T-cell (primary cell): ENCODE data around the gene HS6ST1. TPM values are rescaled to one million over a fixed set of nuclear protein-coding genes. Genes with fewer than 3 reads are reported as not detected.
"Not testable (repeated sequence)": the region's sequence is repeated elsewhere in the genome, so short reads cannot be mapped to it uniquely, and the experiment has no call there.

Experiments
- ATAC-seq, 4 experiments: fragments of 200-7000 bp in 3 of 4; fragments of 150-1000 bp in 1 of 4; cut with Tn5 transposase; replicated peaks in 1 of 4; 1 replicate in 3 of 4; 2 replicates in 1 of 4; pipeline ENCODE4 v1.10.0; 2021; ENCODE audit warnings: moderate library complexity in 3 of 4, mild to moderate bottlenecking in 2 of 4, moderate number of reproducible peaks in 1 of 4
- CTCF ChIA-PET, 2 donors: fragments of 300-600 bp; sonication (Branson Sonifier 250); formaldehyde crosslinking; loops; one replicate each; lab custom pipeline; 2022; ENCODE audit warnings: antibody characterized with exemption in 2 of 2; lab: Charles Lee
- POLR2A ChIA-PET, 2 donors: fragments of 300-600 bp; sonication (Branson Sonifier 250); formaldehyde crosslinking; loops; one replicate each; lab custom pipeline; 2022; ENCODE audit warnings: antibody characterized with exemption in 2 of 2; lab: Charles Lee
- DNase-seq, 35 experiments: peaks; one replicate each; pipeline versions ENCODE4 v3.0.0 to v3.0.0-alpha.2; 2013 to 2023
- H3K27ac ChIP-seq: one replicate; pipeline ENCODE4 v1.5.1; 2013; ENCODE audit warnings: low read length
- H3K27me3 ChIP-seq, 2 experiments: replicated peaks in 1 of 2; 1 replicate in 1 of 2; 2 replicates in 1 of 2; pipeline versions ENCODE4 v1.6.1 to v1.7.0; 2013; ENCODE audit warnings: low read length in 1 of 2, mixed read lengths in 1 of 2; ENCODE audit not compliant: control insufficient read depth in 2 of 2, insufficient read depth in 2 of 2; ENCODE audit errors: extremely low read depth in 1 of 2
- H3K36me3 ChIP-seq, 2 donors: 1 replicate in 1 of 2; 2 replicates in 1 of 2; pipeline versions ENCODE4 v1.6.1 to v1.7.0; 2013; ENCODE audit warnings: low read length in 1 of 2; ENCODE audit not compliant: control insufficient read depth in 2 of 2, insufficient read depth in 1 of 2; ENCODE audit errors: extremely low read depth in 1 of 2
- H3K4me1 ChIP-seq, 2 experiments: 1 replicate in 1 of 2; 2 replicates in 1 of 2; pipeline versions ENCODE4 v1.6.1 to v1.7.0; 2013; ENCODE audit warnings: low read length in 2 of 2, mixed read lengths in 1 of 2; ENCODE audit not compliant: insufficient read depth in 2 of 2, control insufficient read depth in 1 of 2; ENCODE audit errors: extremely low read depth in 1 of 2
- H3K4me3 ChIP-seq, 2 donors: 1 replicate in 1 of 2; 2 replicates in 1 of 2; pipeline versions ENCODE4 v1.5.1 to v1.7.0; 2013; ENCODE audit warnings: mild to moderate bottlenecking in 2 of 2, low read length in 1 of 2, moderate library complexity in 1 of 2; ENCODE audit not compliant: control insufficient read depth in 1 of 2; ENCODE audit errors: extremely low read depth in 1 of 2
- H3K9me3 ChIP-seq: 2 replicates; pipeline ENCODE4 v1.7.0; 2013
- H3K27ac Mint-ChIP-seq, 2 donors: one replicate each; pipeline ENCODE4 v1.8.0; 2020 to 2021; ENCODE audit warnings: mild to moderate bottlenecking in 2 of 2, mixed read lengths in 2 of 2
- H3K27me3 Mint-ChIP-seq, 2 donors: one replicate each; pipeline ENCODE4 v1.8.0; 2021 to 2022; ENCODE audit warnings: mixed read lengths in 2 of 2
- H3K36me3 Mint-ChIP-seq: one replicate; pipeline ENCODE4 v1.8.0; 2021; ENCODE audit warnings: mixed read lengths
- H3K4me1 Mint-ChIP-seq, 3 donors: one replicate each; pipeline ENCODE4 v1.8.0; 2020 to 2022; ENCODE audit warnings: mixed read lengths in 3 of 3, mild to moderate bottlenecking in 1 of 3
- H3K4me3 Mint-ChIP-seq, 3 donors: one replicate each; pipeline ENCODE4 v1.8.0; 2020 to 2022; ENCODE audit warnings: mild to moderate bottlenecking in 3 of 3, mixed read lengths in 3 of 3, moderate library complexity in 3 of 3
- H3K9me3 Mint-ChIP-seq, 3 donors: one replicate each; pipeline ENCODE4 v1.8.0; 2020 to 2022; ENCODE audit warnings: mixed read lengths in 3 of 3
- WGBS: methylation state at CpG from one replicate; pipeline ENCODE4 v1.1.5; 2013; ENCODE audit warnings: missing lambda C conversion rate; ENCODE audit not compliant: insufficient coverage; 5-methylcytosine and 5-hydroxymethylcytosine counted together
- total RNA-seq, 35 experiments: library from RNA in 6 of 35; stranded (reverse) in 6 of 35; fragments of 120-200 nt in 1 of 35; gene quantifications; one replicate each; pipeline versions ENCODE4 v1.2.1 to v1.2.4 and lab custom pipeline; 2013 to 2026

HS6ST1 gene
- total RNA-seq, 5 donors from 2014 or later (not counting 1 experiment from before 2014, with no cell fraction given), result 7.6 to 15.6 (median 15.4) TPM

DNA sequence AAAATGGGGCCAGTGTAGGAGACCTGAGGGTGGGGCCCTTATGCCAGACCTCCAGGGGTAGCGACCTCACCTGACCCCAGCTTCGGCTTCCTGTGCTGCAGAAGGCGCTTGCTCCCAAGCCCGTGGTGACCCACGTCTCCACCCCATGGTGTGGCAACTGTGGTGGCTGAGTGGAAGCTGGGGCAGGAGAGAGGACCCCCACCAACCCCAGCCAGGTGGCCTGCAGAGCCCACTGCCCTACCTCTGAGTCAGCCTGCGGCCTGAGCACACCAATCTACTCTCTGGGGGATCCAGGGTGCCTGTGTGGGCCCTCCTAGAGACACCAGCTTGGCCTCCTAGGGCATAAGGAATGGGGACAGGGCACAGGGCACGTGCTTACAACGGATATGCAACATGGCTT is 52.2 kb downstream of the HS6ST1 start:
- H3K4me1 Mint-ChIP-seq, CTCF ChIA-PET, DNase-seq, H3K36me3 Mint-ChIP-seq, H3K4me3 ChIP-seq, H3K27me3 Mint-ChIP-seq, POLR2A ChIA-PET, H3K27me3 ChIP-seq, H3K27ac Mint-ChIP-seq, H3K4me3 Mint-ChIP-seq, H3K36me3 ChIP-seq, H3K9me3 Mint-ChIP-seq, H3K9me3 ChIP-seq, H3K4me1 ChIP-seq, ATAC-seq, H3K27ac ChIP-seq: not testable (repeated sequence)
- WGBS, result no CpG with 5 or more reads among the region's 8 CpGs

GRCh38 chr2:128265608-128265993 is 53.1 kb downstream of the HS6ST1 start:
- H3K4me3 Mint-ChIP-seq, H3K27ac Mint-ChIP-seq, H3K27me3 ChIP-seq: not testable (repeated sequence)

DNA sequence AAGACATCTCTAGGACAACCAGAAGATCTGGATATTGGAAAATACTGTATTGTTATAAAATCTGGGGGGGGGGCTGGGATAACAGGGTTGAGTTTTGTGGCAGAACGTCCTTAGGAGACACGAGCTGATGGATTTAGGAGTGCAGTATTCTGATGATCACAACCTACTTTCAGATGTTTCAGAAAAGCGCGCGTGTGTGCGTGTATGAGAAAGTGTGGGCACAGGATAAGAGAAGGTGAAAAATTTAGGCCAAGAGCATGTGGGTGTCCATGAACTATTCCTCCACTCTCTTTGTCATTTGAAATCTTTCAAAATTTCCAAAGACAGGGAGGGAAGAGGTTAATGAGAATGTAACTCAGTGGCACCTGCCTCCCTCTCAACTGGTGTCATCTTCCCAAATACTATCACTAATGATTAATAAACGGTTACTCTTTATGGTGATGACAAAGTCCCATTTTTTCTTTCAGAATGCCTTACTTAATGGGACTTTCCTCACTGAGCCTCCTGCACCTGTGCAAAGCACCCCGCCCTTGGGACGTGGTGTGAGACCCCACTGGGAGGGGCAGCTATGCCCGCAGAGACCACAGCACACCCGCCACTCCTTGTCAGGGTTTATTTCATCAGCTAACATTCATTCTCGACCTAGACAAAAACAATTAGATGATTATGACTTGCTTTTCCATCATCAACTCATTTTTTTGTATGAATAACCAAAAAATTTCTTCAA is 53.6 kb downstream of the HS6ST1 start:
- Histone ChIP-seq H3K4me3 (no peak overlapping the region), H3K27ac (no peak overlapping the region), H3K4me1 (no peaks in the 10 kb centered on the region), H3K9me3 (no peaks in the 10 kb centered on the region), H3K27me3 (no peaks in the 10 kb centered on the region), H3K36me3 (no peaks in the 10 kb centered on the region)
- H3K27me3 Mint-ChIP-seq, result no peaks in the 10 kb centered on the region
- H3K36me3 Mint-ChIP-seq, result no peaks in the 10 kb centered on the region
- H3K4me3 Mint-ChIP-seq, result no peak overlapping the region
- no peaks in the 10 kb centered on the region for H3K9me3 Mint-ChIP-seq
- WGBS, result 71% methylated on average over 5 of the region's 12 CpGs
- DNase-seq (no peak), ATAC-seq (no peak)
- CTCF ChIA-PET, result no interaction called here
- POLR2A ChIA-PET, result no interaction called here
- no peaks in the 10 kb centered on the region for H3K4me1 Mint-ChIP-seq
- H3K27ac Mint-ChIP-seq, result no peak overlapping the region

More at GRCh38 chr2:128265608-128265993, 53.1 kb downstream of the HS6ST1 start:
- H3K4me3 ChIP-seq, CTCF ChIA-PET, H3K36me3 ChIP-seq, H3K36me3 Mint-ChIP-seq, H3K27me3 Mint-ChIP-seq, H3K9me3 ChIP-seq, DNase-seq, H3K9me3 Mint-ChIP-seq, ATAC-seq, H3K4me1 Mint-ChIP-seq, H3K27ac ChIP-seq, POLR2A ChIA-PET, H3K4me1 ChIP-seq: not testable (repeated sequence)
- no CpG with 5 or more reads among the region's 9 CpGs for whole genome bisulfite sequencing

DNA sequence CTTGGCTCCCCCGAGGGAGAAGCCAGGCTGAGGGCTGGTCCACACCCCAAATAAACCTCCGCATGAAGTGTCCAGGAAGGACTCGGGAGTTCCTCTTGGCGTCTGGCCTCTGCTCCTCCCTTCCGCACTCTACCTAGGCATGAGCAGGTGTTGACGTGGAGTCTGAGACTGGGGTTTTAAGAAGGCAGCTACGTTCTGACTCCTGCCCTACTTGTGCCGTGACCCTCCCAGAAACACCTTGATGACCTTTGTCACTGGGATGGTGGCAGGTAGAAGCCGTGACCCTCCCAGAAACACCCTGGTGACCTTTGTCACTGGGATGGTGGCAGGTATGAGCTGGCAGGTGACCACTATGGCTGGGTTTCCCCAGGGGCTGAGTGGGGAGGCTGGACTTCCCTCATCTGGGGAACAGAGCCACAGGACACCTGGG is 54.8 kb downstream of the HS6ST1 start:
- Histone ChIP-seq H3K4me3 (no peak overlapping the region), H3K4me1 (no peaks in the 10 kb centered on the region), H3K27ac (no peak overlapping the region), H3K9me3 (no peaks in the 10 kb centered on the region), H3K27me3 (no peaks in the 10 kb centered on the region), H3K36me3 (no peaks in the 10 kb centered on the region)
- ChIA-PET POLR2A (no interaction called here), CTCF (no interaction called here)
- Mint-ChIP-seq H3K4me1 (no peaks in the 10 kb centered on the region), H3K27me3 (no peaks in the 10 kb centered on the region), H3K27ac (no peak overlapping the region), H3K36me3 (no peaks in the 10 kb centered on the region), H3K4me3 (no peak overlapping the region), H3K9me3 (no peaks in the 10 kb centered on the region)
- 92% methylated on average over 5 of the region's 9 CpGs for WGBS
- DNase-seq (no peak), ATAC-seq (no peak)

DNA sequence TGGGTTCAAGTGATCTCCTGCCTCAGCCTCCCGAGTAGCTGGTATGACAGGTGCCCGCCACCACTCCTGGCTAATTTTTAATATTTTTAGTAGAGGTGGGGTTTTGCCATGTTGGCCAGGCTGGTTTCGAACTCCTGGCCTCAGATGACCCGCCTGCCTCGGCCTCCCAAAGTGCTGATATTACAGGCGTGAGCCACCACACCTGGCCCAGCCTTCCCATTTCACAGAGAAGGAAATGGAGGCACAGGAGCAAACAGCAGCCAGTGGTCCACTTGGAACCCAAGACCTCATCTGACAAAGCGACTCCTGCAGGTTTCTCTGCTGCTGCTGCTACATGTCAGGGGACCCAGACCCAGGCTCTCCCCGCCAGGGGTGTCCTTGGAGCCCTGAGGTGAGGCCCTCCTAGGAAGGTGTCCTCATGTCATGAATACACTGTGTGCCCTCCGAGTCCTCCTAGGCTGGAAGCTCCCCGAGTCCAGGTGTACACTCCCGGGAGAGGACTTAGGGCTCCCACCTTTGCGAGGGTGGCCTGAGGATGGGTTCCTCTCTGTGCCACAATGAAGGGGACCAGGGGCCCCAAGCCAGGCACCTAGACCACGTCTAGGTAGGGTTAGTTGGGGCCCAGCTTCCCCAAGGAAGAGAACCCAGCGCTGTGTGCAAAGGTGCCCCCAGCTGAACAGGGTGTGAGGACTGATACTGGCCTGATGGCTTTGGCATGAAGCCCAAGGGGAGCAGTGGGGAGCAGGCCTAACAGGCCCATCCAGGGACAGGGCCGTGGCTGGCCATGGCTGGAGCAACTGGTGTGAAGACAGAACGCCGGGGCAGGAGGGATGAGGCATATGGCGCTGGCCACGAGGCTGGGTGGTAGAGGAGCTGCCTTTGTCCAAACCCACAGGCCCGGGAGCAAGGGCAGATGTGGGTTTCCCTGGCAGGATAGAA is 56.1 kb downstream of the HS6ST1 start:
- H3K4me3 ChIP-seq, result no peak overlapping the region
- no peak overlapping the region for H3K27ac ChIP-seq
- WGBS, result 84% methylated on average over 14 of the region's 20 CpGs
- Mint-ChIP-seq H3K9me3 (no peaks in the 10 kb centered on the region), H3K27me3 (no peaks in the 10 kb centered on the region), H3K36me3 (no peaks in the 10 kb centered on the region), H3K27ac (no peak overlapping the region), H3K4me3 (no peak overlapping the region), H3K4me1 (no peaks in the 10 kb centered on the region)
- H3K36me3 ChIP-seq, result no peaks in the 10 kb centered on the region
- H3K9me3 ChIP-seq, result no peaks in the 10 kb centered on the region
- ATAC-seq (no peak), DNase-seq (no peak)
- peaks cover 0 to 6% of the 10 kb centered on the region in 2 experiments for H3K27me3 ChIP-seq
- ChIA-PET POLR2A (no interaction called here), CTCF (no interaction called here)
- no peaks in the 10 kb centered on the region for H3K4me1 ChIP-seq

- Histone ChIP-seq H3K27me3 (peaks cover 0 to 6% of the 10 kb centered on the region in 2 experiments), H3K36me3 (no peaks in the 10 kb centered on the region), H3K4me3 (no peak overlapping the region), H3K9me3 (no peaks in the 10 kb centered on the region), H3K4me1 (no peaks in the 10 kb centered on the region), H3K27ac (no peak overlapping the region)
- Mint-ChIP-seq H3K4me3 (no peak overlapping the region), H3K9me3 (no peaks in the 10 kb centered on the region), H3K27ac (no peak overlapping the region), H3K27me3 (no peaks in the 10 kb centered on the region), H3K4me1 (no peaks in the 10 kb centered on the region), H3K36me3 (no peaks in the 10 kb centered on the region)
- ChIA-PET POLR2A (no interaction called here), CTCF (no interaction called here)
- WGBS, result 88% methylated on average over 24 of the region's 26 CpGs
- DNase-seq (no peak), ATAC-seq (no peak)
These were observed 57.2 kb downstream of the HS6ST1 start for GRCh38 chr2:128261245-128262128.
